Choroid plexus epithelial cell (primary cell): ENCODE data around the gene KDM7A.
"Not testable (repeated sequence)": the region's sequence is repeated elsewhere in the genome, so short reads cannot be mapped to it uniquely, and the experiment has no call there.

Source experiments
- DNase-seq: peaks from one replicate; pipeline ENCODE4 v3.0.0-alpha.2; 2010; ENCODE audit warnings: low read depth
- H3K4me3 ChIP-seq: 2 replicates; pipeline ENCODE4 v1.5.1; 2011; ENCODE audit warnings: low read depth, mild to moderate bottlenecking, control low read depth, low read length, moderate library complexity
- TF ChIP-seq, protein P1 (sequence below): conservative IDR thresholded peaks from 2 replicates; pipeline ENCODE4 v1.5.1; 2011; ENCODE audit warnings: low read depth, mild to moderate bottlenecking, control low read depth, inconsistent platforms, low read length, moderate library complexity

KDM7A gene

DNA sequence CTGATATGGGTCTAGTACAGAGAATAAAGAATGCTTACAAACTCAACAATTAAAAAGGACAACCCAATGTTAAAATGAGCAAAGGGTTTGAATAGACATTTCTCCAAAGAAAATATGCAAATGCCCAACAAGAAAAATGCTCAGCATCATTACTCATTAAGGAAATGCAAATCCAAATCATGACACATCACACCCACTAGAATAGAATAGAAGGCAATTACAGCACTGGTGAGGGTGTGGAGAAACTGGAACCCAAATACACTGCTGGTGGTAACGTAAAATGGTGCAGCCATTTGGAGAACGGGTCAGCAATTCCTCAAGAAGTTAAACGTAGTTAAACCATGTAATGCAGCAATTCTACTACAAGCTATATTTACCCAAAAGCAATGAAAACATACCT lies 53.8 kb downstream of the KDM7A start:
- no peak overlapping the region for H3K4me3 ChIP-seq
- no peak for DNase-seq
- TF ChIP-seq, protein P1, sequence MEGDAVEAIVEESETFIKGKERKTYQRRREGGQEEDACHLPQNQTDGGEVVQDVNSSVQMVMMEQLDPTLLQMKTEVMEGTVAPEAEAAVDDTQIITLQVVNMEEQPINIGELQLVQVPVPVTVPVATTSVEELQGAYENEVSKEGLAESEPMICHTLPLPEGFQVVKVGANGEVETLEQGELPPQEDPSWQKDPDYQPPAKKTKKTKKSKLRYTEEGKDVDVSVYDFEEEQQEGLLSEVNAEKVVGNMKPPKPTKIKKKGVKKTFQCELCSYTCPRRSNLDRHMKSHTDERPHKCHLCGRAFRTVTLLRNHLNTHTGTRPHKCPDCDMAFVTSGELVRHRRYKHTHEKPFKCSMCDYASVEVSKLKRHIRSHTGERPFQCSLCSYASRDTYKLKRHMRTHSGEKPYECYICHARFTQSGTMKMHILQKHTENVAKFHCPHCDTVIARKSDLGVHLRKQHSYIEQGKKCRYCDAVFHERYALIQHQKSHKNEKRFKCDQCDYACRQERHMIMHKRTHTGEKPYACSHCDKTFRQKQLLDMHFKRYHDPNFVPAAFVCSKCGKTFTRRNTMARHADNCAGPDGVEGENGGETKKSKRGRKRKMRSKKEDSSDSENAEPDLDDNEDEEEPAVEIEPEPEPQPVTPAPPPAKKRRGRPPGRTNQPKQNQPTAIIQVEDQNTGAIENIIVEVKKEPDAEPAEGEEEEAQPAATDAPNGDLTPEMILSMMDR: no peak

DNA sequence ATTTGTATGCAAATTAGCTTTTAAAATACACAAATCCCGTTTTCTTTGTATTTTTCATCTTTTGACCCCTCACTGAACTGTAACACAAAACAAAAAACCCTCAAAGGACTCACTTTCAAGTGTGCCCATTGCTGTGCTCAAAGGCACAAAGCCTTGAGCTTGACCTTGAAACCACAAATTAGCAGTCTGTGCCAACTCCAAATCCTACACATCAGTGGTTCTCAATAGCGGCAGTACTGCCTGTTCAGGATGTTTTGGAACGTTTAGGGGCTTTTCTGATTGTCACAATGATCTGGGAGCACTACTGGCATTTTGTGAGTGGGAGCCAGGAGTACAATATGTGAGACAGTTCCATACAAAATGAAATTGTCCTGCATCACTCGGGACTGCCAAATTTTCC lies 55.5 kb downstream of the KDM7A start:
- peak; percentile 14 for DNase-seq
- TF ChIP-seq, protein P1: no peak
- H3K4me3 ChIP-seq: no peak overlapping the region

DNA sequence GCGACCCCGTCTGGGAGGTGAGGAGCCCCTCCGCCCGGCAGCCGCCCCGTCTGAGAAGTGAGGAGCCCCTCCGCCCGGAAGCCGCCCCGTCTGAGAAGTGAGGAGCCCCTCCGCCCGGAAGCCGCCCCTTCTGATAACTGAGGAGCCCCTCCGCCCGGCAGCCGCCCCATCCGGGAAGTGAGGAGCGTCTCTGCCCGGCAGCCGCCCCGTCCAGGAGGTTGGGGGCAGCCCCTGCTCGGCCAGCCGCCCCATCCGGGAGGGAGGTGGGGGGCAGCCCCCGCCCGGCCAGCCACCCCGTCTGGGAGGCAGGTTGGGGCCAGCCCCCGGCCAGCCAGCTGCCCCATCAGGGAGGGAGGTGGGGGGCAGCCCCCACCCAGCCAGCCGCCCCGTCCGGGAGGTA lies 62.0 kb downstream of the KDM7A start:
- H3K4me3 ChIP-seq, DNase-seq: not testable (repeated sequence)

DNA sequence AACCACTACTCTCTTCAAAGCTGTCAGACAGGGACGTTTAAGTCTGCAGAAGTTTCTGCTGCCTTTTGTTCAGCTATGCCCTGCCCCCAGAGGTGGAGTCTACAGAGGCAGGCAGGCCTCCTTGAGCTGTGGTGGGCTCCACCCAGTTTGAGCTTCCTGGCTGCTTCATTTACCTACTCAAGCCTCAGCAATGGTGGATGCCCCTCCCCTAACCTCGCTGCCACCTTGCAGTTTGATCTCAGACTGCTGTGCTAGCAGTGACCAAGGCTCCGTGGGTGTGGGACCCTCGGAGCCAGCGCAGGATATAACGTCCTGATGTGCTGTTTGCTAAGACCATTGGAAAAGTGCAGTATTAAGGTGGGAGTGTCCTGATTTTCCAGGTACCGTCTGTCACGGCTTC lies 68.0 kb downstream of the KDM7A start:
- not testable (repeated sequence) for DNase-seq

DNA sequence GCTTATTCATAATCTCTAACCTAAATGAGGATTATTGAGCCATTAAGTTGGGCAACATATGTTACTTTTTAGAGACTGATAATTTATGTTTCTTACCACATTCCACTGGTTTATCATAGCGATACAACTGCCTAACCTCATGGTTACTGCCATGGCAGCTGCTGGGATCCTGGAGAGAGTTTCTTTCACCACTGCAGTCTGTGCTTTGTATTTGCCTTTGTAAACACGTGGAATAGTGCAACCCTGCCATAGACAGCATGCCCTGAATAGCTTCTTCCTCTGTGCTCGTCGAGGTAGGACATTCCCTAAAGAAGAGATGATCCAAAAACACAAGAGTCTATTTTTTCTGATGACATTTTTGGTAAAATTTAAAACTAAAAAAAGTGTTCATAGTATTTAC lies 80.3 kb downstream of the KDM7A start:
- H3K4me3 ChIP-seq: no peak overlapping the region
- DNase-seq: no peak
- TF ChIP-seq, protein P1: no peak

More for the DNA sequence above, 68.0 kb downstream of the KDM7A start:
- not testable (repeated sequence) for H3K4me3 ChIP-seq

DNA sequence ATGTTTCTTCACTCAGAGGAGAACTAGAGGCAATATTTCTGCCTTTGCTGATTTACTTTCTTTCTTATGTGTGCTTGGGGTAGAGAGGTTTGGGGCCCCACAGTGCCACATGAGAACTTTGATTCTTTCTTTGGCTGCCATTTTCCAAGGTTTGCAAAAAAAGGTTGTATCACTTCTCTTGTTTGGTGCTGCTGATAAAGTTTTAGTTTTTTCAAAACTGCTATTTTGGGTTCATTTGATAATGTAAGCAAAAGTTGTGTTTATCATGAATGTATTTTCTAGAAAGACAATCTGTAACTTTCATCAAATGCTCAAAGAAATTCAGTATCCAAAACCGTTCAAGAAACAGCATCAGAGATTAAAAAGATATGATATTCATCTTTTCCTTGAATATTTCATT lies 83.4 kb downstream of the KDM7A start:
- DNase-seq: no peak
- no peak overlapping the region for H3K4me3 ChIP-seq
- TF ChIP-seq, protein P1: no peak

DNA sequence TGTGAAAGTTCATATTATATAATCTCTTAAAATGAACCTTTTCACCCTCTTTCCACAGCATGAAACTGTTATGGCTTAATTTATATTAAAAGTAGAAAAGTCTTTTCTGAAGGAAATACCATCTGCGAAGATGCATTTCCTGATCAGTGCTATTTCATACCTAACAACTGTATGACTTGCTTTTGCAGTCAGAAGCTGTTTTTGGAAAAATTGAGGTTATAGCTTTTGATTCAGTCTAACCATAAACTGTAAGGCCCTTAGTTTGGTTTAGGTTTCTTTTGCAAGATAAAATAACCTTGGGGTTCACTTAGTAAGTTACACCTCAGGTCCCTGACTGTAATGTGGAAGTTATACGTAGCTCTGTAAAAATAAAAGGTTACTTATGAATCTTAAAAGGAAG lies 91.3 kb downstream of the KDM7A start:
- DNase-seq: no peak
- TF ChIP-seq, protein P1: no peak

DNA sequence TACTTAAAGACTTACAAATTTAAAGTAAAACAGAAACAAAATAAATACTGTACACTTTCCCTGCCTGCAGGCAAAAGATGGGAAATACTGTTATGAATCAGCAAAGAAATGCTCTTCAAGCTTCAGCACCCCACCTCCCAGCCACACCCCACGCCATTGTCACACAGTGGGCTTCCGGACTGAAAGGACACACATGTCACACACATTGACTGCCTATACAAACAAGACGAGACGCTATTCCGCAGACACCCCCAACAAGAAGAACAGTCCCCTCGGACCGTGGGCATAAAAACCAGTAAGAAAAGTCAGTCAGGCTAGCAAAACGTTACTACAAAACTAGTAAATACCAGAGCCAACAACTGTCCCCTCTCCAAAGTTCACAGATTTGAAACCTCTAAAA lies 91.8 kb downstream of the KDM7A start:
- H3K4me3 ChIP-seq: no peak overlapping the region
- TF ChIP-seq, protein P1: no peak
- no peak for DNase-seq

More for the DNA sequence above, 91.3 kb downstream of the KDM7A start:
- H3K4me3 ChIP-seq: no peak overlapping the region
